Mesodermal cell (in vitro differentiated cells): Measurements from ENCODE around the gene AOPEP.

Source experiments
- H3K27ac ChIP-seq: 2 replicates; pipeline ENCODE4 v1.7.0; 2013; ENCODE audit warnings: mild to moderate bottlenecking, low read depth, low read length, moderate library complexity; ENCODE audit not compliant: severe bottlenecking
- H3K36me3 ChIP-seq: 2 replicates; pipeline ENCODE4 v1.7.1; 2013; ENCODE audit warnings: mild to moderate bottlenecking, low read length, moderate library complexity; ENCODE audit not compliant: control insufficient read depth, insufficient read depth
- H3K4me1 ChIP-seq: one replicate; pipeline ENCODE4 v1.7.1; 2013; ENCODE audit warnings: mild to moderate bottlenecking, low read length; ENCODE audit not compliant: insufficient read depth, control insufficient read depth, poor library complexity, severe bottlenecking
- H3K4me3 ChIP-seq: 2 replicates; pipeline ENCODE4 v1.7.0; 2013; ENCODE audit warnings: low read length, control low read depth, mild to moderate bottlenecking; ENCODE audit not compliant: insufficient read depth, poor library complexity, severe bottlenecking; ENCODE audit errors: extremely low read depth
- H3K9me3 ChIP-seq: 2 replicates; pipeline ENCODE4 v1.7.1; 2013; ENCODE audit warnings: mild to moderate bottlenecking, low read length, moderate library complexity; ENCODE audit not compliant: control insufficient read depth
- WGBS, 2 experiments: methylation state at CpG; one replicate each; pipeline ENCODE4 v1.1.5; 2013; ENCODE audit warnings: missing lambda C conversion rate in 2 of 2; ENCODE audit not compliant: insufficient coverage in 2 of 2; 5-methylcytosine and 5-hydroxymethylcytosine counted together

The AOPEP gene

DNA sequence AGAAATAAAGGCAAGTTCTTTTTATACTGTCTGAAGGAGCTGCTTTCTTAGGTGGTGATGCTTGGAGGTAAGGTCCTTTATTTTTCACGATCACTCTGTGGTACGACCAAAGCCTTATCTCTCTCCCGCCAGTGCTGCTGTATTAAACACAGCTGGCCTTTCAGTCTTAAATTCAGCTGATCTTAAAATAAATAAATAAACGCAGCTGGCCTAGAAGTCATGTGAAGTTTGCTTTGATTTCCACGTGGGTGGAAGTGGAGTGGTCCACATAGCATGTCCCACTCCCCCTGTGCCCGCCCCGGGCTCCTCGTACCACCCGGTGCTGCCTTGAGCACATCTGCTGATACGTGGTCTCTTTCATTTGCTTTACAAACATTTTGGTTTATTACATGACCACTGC lies 330.6 kb downstream of the AOPEP start:
- H3K4me3 ChIP-seq: peak overlapping the region; percentile 21
- H3K9me3 ChIP-seq: no peaks in the 10 kb centered on the region
- peaks cover 44% of the 10 kb centered on the region for H3K36me3 ChIP-seq
- H3K27ac ChIP-seq: no peak overlapping the region
- H3K4me1 ChIP-seq: peaks cover 43% of the 10 kb centered on the region
- 80 to 89% methylated on average over 4 to 5 of the region's 10 CpGs for WGBS, 2 experiments

GRCh38 chr9:95058121-95058785 lies 331.8 kb downstream of the AOPEP start:
- H3K36me3 ChIP-seq: peaks cover 49% of the 10 kb centered on the region
- H3K27ac ChIP-seq: no peak overlapping the region
- H3K4me3 ChIP-seq: no peak overlapping the region
- WGBS, 2 experiments: 93 to 94% methylated on average over 3 to 6 of the region's 7 CpGs
- no peaks in the 10 kb centered on the region for H3K9me3 ChIP-seq
- peaks cover 43% of the 10 kb centered on the region for H3K4me1 ChIP-seq

DNA sequence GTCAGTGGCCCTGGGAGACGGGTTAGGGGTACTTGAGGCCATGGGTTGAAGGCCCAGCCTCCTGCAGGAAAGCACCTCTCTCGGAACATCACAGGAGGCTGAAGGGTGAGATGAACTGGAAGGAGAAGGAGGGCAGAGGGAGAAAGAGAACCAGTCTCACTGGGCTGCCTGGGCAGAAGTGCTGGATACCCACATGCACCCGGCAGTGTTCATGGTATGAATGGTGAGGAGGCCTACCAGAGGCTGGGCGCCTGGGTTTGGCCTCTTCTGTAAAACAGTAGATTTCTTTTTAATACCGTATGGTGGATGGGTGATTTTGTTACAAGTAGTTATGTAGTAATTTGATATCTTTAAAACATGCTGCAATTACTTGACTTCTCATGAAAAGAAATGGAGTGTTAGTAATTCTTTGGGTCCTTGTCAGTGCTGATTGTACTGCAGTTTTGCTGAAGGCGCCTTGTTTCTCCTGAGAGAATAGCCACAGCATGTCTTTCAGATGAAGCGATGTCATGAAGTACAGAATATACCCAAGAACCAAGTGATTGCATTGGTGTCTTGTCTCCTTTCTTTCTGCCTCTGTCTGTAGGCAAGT lies 332.4 kb downstream of the AOPEP start:
- Histone ChIP-seq H3K27ac (no peak overlapping the region), H3K4me3 (no peak overlapping the region), H3K36me3 (peaks cover 50% of the 10 kb centered on the region), H3K9me3 (no peaks in the 10 kb centered on the region), H3K4me1 (peaks cover 43% of the 10 kb centered on the region)
- 96 to 100% methylated on average over 3 to 6 of the region's 7 CpGs for WGBS, 2 experiments

DNA sequence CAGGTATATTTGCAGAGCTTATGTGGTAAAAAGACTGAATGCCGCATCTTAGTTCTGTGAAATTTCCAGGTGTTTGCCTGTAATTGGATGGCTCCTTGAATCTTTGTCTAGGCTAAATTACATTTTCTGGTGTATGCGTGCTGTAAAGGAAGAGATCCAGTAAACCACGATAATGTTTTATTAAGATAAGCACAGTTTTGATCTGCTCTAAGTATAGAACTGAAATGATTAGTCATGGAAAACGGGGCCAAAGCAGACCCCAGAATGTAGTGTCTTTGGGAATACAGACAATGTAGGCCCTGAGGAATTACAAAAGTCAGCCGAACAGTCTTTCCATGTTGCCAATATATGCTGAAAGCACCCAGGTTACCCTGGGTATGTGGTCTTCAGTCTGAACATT lies 333.7 kb downstream of the AOPEP start:
- peaks cover 62% of the 10 kb centered on the region for H3K36me3 ChIP-seq
- no peaks in the 10 kb centered on the region for H3K9me3 ChIP-seq
- H3K4me1 ChIP-seq: peaks cover 39% of the 10 kb centered on the region
- no peak overlapping the region for H3K4me3 ChIP-seq
- WGBS, 2 experiments: 78 to 80% methylated on average over 5 of the region's 5 CpGs
- no peak overlapping the region for H3K27ac ChIP-seq

GRCh38 chr9:95060916-95061315 lies 334.4 kb downstream of the AOPEP start:
- peaks cover 33% of the 10 kb centered on the region for H3K4me1 ChIP-seq
- 100% methylated on average over 1 of the region's 2 CpGs; no CpG with 5 or more reads in 1 of the 2 experiments for WGBS, 2 experiments
- no peaks in the 10 kb centered on the region for H3K9me3 ChIP-seq
- H3K27ac ChIP-seq: no peak overlapping the region
- H3K4me3 ChIP-seq: no peak overlapping the region
- H3K36me3 ChIP-seq: peaks cover 68% of the 10 kb centered on the region

DNA sequence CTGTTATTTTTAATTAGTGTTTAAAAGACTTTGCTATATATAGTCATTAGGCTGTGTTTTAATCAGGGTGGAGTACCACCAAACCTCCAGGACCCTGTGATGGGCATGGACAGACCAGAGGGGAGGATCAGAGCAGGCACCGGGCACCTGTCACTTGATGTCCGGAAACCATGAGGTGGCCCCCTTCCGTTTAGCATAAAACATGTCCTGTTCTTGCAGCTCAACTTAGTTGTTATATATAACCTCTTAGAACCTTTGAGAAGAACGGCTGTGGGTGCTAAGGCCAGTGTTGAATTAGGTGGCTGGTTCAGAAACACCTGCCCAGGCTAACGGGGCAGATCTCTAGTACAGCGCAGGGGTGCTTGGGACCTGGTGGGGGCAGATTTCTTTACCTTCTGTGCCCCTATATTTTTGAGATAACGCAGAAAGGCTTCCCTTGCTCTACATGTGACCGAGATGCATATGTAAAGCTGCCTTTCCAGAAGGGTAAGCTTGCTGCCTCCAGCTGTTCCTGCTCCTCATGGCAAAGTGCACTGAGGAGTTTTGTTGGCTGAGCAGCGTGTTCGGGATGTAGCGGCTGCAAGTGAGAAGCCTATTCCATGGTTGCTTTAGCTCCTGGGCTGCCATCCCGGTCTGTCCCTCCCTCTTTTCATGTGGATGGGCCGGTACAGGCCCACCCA lies 335.6 kb downstream of the AOPEP start:
- Histone ChIP-seq H3K27ac (no peak overlapping the region), H3K4me1 (peaks cover 22% of the 10 kb centered on the region), H3K36me3 (peaks cover 77% of the 10 kb centered on the region), H3K9me3 (no peaks in the 10 kb centered on the region), H3K4me3 (no peak overlapping the region)
- WGBS, 2 experiments: 95 to 97% methylated on average over 9 to 10 of the region's 13 CpGs

DNA sequence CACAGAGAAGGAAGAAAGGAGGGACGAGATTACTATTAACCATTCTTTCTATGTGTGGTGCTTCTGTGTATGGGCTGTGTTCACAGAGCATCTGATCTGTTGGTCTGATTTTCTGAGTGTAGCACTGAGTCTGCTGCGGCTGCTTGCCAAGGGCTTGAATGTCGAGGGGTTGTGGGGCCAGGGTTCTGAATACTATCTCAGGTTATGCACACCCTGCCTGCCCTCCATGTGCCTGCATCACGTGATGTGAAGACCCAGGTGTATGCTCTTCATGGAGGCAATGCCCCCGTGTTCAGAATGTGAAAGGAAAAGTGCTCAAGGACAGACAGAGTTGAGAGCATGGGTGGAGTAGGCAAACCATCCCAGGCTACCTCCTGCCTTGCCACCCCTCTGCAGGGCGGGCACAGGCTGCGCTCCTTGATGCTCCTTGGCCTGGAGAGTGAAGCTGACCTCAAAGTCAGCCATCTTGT lies 336.1 kb downstream of the AOPEP start:
- no peak overlapping the region for H3K4me3 ChIP-seq
- peaks cover 82% of the 10 kb centered on the region for H3K36me3 ChIP-seq
- WGBS, 2 experiments: 91 to 97% methylated on average over 4 to 6 of the region's 7 CpGs
- no peaks in the 10 kb centered on the region for H3K9me3 ChIP-seq
- H3K4me1 ChIP-seq: peaks cover 18% of the 10 kb centered on the region
- no peak overlapping the region for H3K27ac ChIP-seq

DNA sequence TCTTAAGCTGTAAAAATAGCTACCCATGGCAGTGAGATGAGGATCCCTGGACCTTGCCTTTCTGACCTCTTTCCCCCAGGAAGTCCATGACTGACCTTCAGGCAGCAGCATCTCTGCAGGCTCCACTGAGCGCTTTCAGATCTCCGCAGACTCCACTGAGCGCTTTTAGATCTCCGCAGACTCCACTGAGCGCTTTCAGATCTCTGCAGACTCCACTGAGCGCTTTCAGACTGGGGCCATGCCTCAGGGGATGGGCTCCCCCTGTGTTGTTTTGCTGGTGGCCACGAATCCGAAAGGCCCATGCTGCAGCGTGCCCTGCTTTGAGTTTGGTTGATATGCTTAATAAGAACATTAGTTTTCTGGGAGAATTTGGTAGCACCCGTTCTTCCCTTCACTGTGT lies 336.8 kb downstream of the AOPEP start:
- peaks cover 86% of the 10 kb centered on the region for H3K36me3 ChIP-seq
- no peak overlapping the region for H3K27ac ChIP-seq
- no peak overlapping the region for H3K4me3 ChIP-seq
- H3K9me3 ChIP-seq: no peaks in the 10 kb centered on the region
- 90 to 92% methylated on average over 7 to 10 of the region's 10 CpGs for WGBS, 2 experiments
- H3K4me1 ChIP-seq: peaks cover 16% of the 10 kb centered on the region

DNA sequence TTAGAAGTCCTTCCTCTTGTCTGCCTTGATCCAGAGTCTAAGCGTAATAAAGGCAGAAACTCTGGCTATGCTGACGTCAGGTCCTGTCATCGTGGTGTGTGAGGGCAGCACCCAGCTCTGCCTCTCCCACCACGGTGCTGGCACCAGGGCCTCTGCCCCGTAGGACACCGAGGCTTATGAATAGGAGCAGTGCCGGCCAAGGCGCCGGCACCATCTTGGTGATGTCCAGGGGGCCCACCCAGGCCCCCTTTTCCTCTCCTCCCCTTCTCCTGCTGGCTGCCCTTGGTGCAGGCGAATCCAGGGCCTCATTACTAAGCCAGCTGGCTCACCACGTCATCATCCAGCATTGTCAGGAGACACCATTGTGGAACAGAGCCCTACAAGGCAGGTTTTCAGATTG lies 338.7 kb downstream of the AOPEP start:
- no peaks in the 10 kb centered on the region for H3K9me3 ChIP-seq
- no peak overlapping the region for H3K4me3 ChIP-seq
- H3K27ac ChIP-seq: no peak overlapping the region
- peaks cover 93% of the 10 kb centered on the region for H3K36me3 ChIP-seq
- WGBS, 2 experiments: 95 to 98% methylated on average over 7 to 10 of the region's 11 CpGs
- H3K4me1 ChIP-seq: peaks cover 8% of the 10 kb centered on the region

GRCh38 chr9:95067057-95067456 lies 340.6 kb downstream of the AOPEP start:
- H3K27ac ChIP-seq: no peak overlapping the region
- H3K4me1 ChIP-seq: no peaks in the 10 kb centered on the region
- 94 to 100% methylated on average over 3 to 6 of the region's 6 CpGs for WGBS, 2 experiments
- no peak overlapping the region for H3K4me3 ChIP-seq
- peaks cover 93% of the 10 kb centered on the region for H3K36me3 ChIP-seq
- no peaks in the 10 kb centered on the region for H3K9me3 ChIP-seq

- no peak overlapping the region for H3K4me3 ChIP-seq
- peaks cover 89% of the 10 kb centered on the region for H3K36me3 ChIP-seq
- no CpG with 5 or more reads among the region's 2 CpGs for WGBS, 2 experiments
- no peaks in the 10 kb centered on the region for H3K9me3 ChIP-seq
- H3K4me1 ChIP-seq: no peaks in the 10 kb centered on the region
- no peak overlapping the region for H3K27ac ChIP-seq
Observed at GRCh38 chr9:95067897-95068296, 341.4 kb downstream of the AOPEP start.
